Esophagus muscularis mucosa (tissue), 4 donors: ENCODE data around the gene EGLN3. TPM values are rescaled to one million over a fixed set of nuclear protein-coding genes. Genes with fewer than 3 reads are reported as not detected.

ENCODE experiments used
- DNase-seq: peaks from one replicate; pipeline ENCODE4 v3.0.0-alpha.2; 2017; ENCODE audit errors: extremely low spot score
- H3K27ac ChIP-seq, 4 donors: fragments of 200-600 bp; sonication (generic); replicated peaks in 1 of 4; 1 replicate in 3 of 4; 2 replicates in 1 of 4; pipeline ENCODE4 v1.5.1; 2016 to 2019; ENCODE audit warnings: mild to moderate bottlenecking in 1 of 4
- H3K27me3 ChIP-seq, 4 donors: fragments of 200-600 bp; sonication (generic); one replicate each; pipeline versions ENCODE4 v1.5.1 to v1.6.0; 2016 to 2019
- H3K36me3 ChIP-seq, 4 donors: fragments of 200-600 bp; sonication (generic); one replicate each; pipeline ENCODE4 v1.5.1; 2016 to 2019
- H3K4me1 ChIP-seq, 4 donors: fragments of 200-600 bp; sonication (generic); one replicate each; pipeline ENCODE4 v1.5.1; 2016 to 2019
- H3K4me3 ChIP-seq, 4 donors: fragments of 200-600 bp; sonication (generic); 1 replicate in 2 of 4; 2 replicates in 2 of 4; pipeline ENCODE4 v1.5.1; 2016 to 2019; ENCODE audit warnings: mild to moderate bottlenecking in 4 of 4, moderate library complexity in 1 of 4
- H3K9me3 ChIP-seq, 4 donors: fragments of 200-600 bp; sonication (generic); 1 replicate in 3 of 4; 2 replicates in 1 of 4; pipeline ENCODE4 v1.5.1; 2016 to 2019
- CTCF ChIP-seq, 3 experiments: fragments of 200-600 bp in 2 of 3; fragments of 450-650 bp in 1 of 3; sonication (generic) in 2 of 3; IDR thresholded peaks; one replicate each; pipeline ENCODE4 v1.5.1; 2017 to 2019; ENCODE audit warnings: antibody characterized with exemption in 3 of 3, mild to moderate bottlenecking in 2 of 3, moderate library complexity in 1 of 3
- EP300 ChIP-seq: sonication (generic); formaldehyde crosslinking; IDR thresholded peaks from one replicate; pipeline ENCODE4 v1.6.1; 2017; ENCODE audit warnings: antibody characterized with exemption
- POLR2A ChIP-seq: fragments of 450-650 bp; IDR thresholded peaks from one replicate; pipeline ENCODE4 v1.6.1; 2017; ENCODE audit warnings: antibody characterized with exemption, moderate library complexity, mild to moderate bottlenecking, low read depth
- POLR2AphosphoS5 ChIP-seq, 2 donors: sonication (generic); formaldehyde crosslinking; IDR thresholded peaks; one replicate each; pipeline ENCODE4 v1.6.1; 2017; ENCODE audit warnings: antibody characterized with exemption in 2 of 2
- WGBS: methylation state at CpG from one replicate; pipeline ENCODE4 v1.1.5; 2018; 5-methylcytosine and 5-hydroxymethylcytosine counted together
- intact Hi-C: fragments of 100-400 bp; cut with DNase I; formaldehyde crosslinking; loops from one replicate; pipeline ENCODE4 v1.15.1; 2023
- total RNA-seq, 4 donors: library from RNA; depleted of rRNA; stranded (reverse); fragments of >200 nt; gene quantifications; one replicate each; pipeline versions ENCODE4 v1.1.0 to v1.2.1, GENCODE V29; 2016

Gene EGLN3
- total RNA-seq: 10 to 100 TPM; 24.0 to 41.1 (median 24.5) TPM

GRCh38 chr14:33950320-33951182 lies at the start of gene EGLN3:
EGLN3 (minus strand) TSS chr14:33951074; CDS start chr14:33950752, 322 bp downstream.
- H3K36me3 ChIP-seq: no peaks in the 10 kb centered on the region
- intact Hi-C loops: loop anchor here (5.0 kb wide), 1 partner anchor 112 kb away; no protein-coding TSS in a partner anchor
- TF ChIP-seq POLR2AphosphoS5 (IDR thresholded peaks at IDR 0.05) (peak; percentile 93 to 99), EP300 (no peak), POLR2A (peak; percentile 91), CTCF (IDR thresholded peaks at IDR 0.05) (no peak)
- H3K27me3 ChIP-seq: no peaks in the 10 kb centered on the region
- no peaks in the 10 kb centered on the region for H3K9me3 ChIP-seq
- peak within 1 kb of the TSS; percentile 65 to 85 (median 76) for H3K4me3 ChIP-seq
- 2% methylated on average over 39 of the region's 91 CpGs for WGBS
- peak; percentile 97 for DNase-seq
- H3K27ac ChIP-seq: peak within 1 kb of the TSS; percentile 77 to 89 (median 85)
- peaks cover 9 to 63% (median 48%) of the 10 kb centered on the region in 4 donors for H3K4me1 ChIP-seq

GRCh38 chr14:34000396-34000795 lies 49.5 kb upstream of the EGLN3 start:
- intact Hi-C loops: no loop called here
- Histone ChIP-seq H3K4me3 (no peak overlapping the region), H3K9me3 (no peaks in the 10 kb centered on the region), H3K36me3 (no peaks in the 10 kb centered on the region), H3K27ac (no peak overlapping the region), H3K4me1 (no peaks in the 10 kb centered on the region), H3K27me3 (no peaks in the 10 kb centered on the region)
- 86% methylated on average over 4 of the region's 4 CpGs for WGBS
- no peak for DNase-seq
- TF ChIP-seq POLR2A: no peak
- TF ChIP-seq EP300: no peak
- no peak for TF ChIP-seq CTCF (IDR thresholded peaks at IDR 0.05)
- TF ChIP-seq POLR2AphosphoS5 (IDR thresholded peaks at IDR 0.05): no peak

GRCh38 chr14:33999771-34000291 lies 49.0 kb upstream of the EGLN3 start:
- no peak for DNase-seq
- no peaks in the 10 kb centered on the region for H3K36me3 ChIP-seq
- TF ChIP-seq CTCF (IDR thresholded peaks at IDR 0.05) (no peak), POLR2A (no peak)
- H3K9me3 ChIP-seq: no peaks in the 10 kb centered on the region
- no peaks in the 10 kb centered on the region for H3K4me1 ChIP-seq
- 88% methylated on average over 3 of the region's 3 CpGs for WGBS
- H3K4me3 ChIP-seq: no peak overlapping the region
- intact Hi-C loops: no loop called here
- no peaks in the 10 kb centered on the region for H3K27me3 ChIP-seq
- no peak overlapping the region for H3K27ac ChIP-seq

GRCh38 chr14:33997611-33998010 lies 46.7 kb upstream of the EGLN3 start:
- no peak for DNase-seq
- 77% methylated on average over 2 of the region's 2 CpGs for WGBS
- intact Hi-C loops: no loop called here

More at GRCh38 chr14:33997611-33998010, 46.7 kb upstream of the EGLN3 start:
- no peaks in the 10 kb centered on the region for H3K36me3 ChIP-seq
- no peak overlapping the region for H3K4me3 ChIP-seq
- no peaks in the 10 kb centered on the region for H3K27me3 ChIP-seq
- H3K4me1 ChIP-seq: no peaks in the 10 kb centered on the region
- TF ChIP-seq POLR2AphosphoS5 (IDR thresholded peaks at IDR 0.05): no peak
- TF ChIP-seq CTCF (IDR thresholded peaks at IDR 0.05): no peak
- no peak for TF ChIP-seq EP300
- no peak for TF ChIP-seq POLR2A
- no peak overlapping the region for H3K27ac ChIP-seq
- H3K9me3 ChIP-seq: no peaks in the 10 kb centered on the region
